NCI-H2227 (cell line): ENCODE measurements around the gene ZNF324.
A peak's percentile ranks its signal among the peaks of the same experiment; 100 is the strongest.
"Not testable (repeated sequence)": the region's sequence is repeated elsewhere in the genome, so short reads cannot be mapped to it uniquely, and the experiment has no call there.

Experiments
- DNase-seq: peaks from one replicate; lab custom pipeline; 2025; ENCODE audit not compliant: unreplicated experiment; lab: John Stamatoyannopoulos, UW

ZNF324 gene

DNA sequence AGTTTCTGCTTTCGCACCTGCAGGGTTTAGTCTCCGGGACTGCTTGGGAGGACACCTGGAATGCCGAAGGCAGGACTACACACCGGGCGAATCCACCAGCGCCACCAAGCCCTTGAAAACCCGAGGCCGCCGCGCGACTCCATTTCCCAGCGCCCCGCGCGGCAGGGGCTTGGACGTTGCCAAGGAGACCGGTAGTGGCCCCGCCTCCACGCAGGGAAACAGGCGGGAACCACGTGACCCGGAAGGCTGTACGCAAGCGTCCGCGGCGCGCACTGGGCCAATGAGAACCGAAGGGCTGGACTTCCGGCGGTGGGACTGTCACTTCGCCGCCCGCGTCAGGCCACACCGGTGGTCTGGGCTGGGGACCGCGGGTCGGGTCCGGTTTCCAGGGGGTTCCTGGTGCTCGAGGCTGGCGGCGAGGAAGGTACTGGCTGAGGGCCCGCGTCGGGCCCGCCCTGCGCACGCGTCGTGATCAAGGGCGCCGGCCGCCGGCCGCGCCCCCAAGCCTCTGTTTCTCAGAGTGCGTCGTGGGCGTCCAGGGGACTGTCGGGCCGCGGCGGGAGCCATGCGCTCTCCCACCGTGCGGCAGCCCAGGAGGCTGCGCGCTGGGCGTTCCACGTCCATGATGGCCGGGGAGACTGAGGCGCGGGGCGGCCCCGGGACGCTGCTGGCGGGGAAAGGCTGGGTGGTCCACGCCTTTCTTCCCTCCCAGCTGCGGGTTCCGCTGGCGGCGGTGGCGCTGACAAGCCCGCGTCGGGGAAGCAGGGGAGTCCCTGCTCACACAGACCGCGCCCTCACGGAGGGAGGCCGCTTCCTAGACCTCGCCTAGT lies at the start of gene ZNF324:
ZNF324 (plus strand) TSS at position 321 of the 830 bp plus-strand sequence. CDS start 2,106 bp downstream, outside the sequence.
- peak; percentile 100 for DNase-seq

DNA sequence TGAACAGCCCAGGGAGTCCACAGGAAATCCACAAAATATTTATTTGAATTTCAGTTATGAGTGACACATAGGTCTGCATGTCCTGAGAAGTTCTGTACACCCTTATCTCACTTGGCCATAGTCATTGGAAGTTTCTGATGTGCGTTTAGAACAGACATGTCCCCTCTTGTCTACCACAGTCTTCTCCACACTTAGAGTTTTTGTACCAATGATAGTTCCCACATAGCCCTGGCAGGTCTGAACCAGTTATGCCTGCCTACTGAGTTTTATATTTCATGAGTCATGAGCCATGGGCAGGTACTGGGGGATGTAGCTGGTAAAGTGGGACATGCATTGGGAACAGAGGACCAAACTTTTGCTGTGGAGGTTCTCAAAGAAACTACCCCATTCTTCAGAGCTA lies 38.3 kb upstream of the ZNF324 start:
- no peak for DNase-seq

- no peak for DNase-seq
Measured at GRCh38 chr19:58429745-58430144, 37.1 kb upstream of the ZNF324 start.

DNA sequence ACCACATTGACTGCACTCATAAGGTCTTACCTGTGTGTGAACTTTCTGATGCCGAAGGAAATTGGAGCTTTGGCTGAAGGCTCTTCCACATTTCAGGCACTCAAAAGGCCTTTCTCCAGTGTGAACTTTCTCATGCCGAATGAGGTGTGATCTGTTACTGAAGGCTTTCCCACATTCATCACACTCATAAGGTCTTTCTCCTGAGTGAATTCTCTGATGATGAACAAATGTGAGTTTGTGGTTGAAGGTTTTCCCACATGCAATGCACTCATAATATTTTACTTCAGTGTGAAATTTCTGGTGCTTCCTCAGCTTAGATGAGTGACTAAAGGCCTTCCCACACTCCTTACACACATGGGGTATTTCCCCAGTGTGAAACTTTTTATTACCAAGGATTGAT lies 32.7 kb upstream of the ZNF324 start:
- DNase-seq, result no peak

GRCh38 chr19:58439576-58440554 lies 27.0 kb upstream of the ZNF324 start, which contains the start of gene ZNF132:
TSS of gene ZNF132 (minus strand) at chr19:58440153. CDS start at chr19:58439821, 332 bp downstream.
- DNase-seq, result peak; percentile 94

- no peak for DNase-seq
Measured at GRCh38 chr19:58440556-58440955, 26.3 kb upstream of the ZNF324 start.

GRCh38 chr19:58442986-58443385 lies 23.9 kb upstream of the ZNF324 start:
- DNase-seq, result not testable (repeated sequence)

DNA sequence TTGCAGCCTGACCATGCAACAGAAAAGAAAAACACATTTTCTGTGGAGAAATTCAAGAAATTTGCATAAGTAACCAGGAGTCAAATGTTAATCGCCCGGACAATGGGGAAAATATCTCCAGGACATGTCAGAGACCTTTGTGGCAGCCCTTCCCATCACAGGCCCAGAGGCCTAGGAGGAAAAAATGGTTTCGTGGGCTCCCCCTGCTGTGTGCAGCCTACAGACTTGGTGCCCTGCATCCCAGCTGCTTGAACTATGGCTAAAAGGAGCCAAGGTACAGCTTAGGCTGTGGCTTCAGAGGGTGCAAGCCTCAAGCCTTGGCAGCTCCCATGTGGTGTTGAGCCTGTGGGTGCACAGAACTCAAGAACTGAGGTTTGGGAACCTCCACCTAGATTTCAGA lies 18.0 kb upstream of the ZNF324 start:
- DNase-seq, result not testable (repeated sequence)

DNA sequence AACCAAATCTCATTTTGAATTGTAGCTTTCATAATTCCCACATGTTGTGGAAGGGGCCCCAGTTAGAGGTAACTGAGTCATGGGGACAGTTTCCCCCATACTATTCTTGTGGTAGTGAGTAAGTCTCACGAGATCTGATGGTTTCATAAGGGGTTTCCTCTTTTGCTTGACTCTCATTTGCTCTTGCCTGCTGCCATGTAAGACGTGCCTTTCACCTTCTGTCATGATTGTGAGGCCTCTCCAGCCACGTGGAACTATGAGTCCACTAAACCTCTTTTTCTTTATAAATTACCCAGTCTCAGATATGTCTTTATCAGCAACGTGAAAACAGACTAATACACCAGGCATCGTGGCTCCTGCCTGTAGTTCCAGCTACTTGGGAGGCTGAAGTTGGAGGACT lies 16.9 kb upstream of the ZNF324 start:
- DNase-seq, result not testable (repeated sequence)

GRCh38 chr19:58450856-58451357 lies 16.0 kb upstream of the ZNF324 start:
- peak; percentile 84 for DNase-seq

GRCh38 chr19:58451358-58452101 lies 15.3 kb upstream of the ZNF324 start, which contains the start of gene ZNF324B:
TSS of gene ZNF324B (plus strand) at chr19:58451622. CDS start at chr19:58453702, 2,080 bp downstream.
- peak; percentile 100 for DNase-seq

GRCh38 chr19:58453743-58454142 lies 13.1 kb upstream of the ZNF324 start:
- DNase-seq, result no peak

DNA sequence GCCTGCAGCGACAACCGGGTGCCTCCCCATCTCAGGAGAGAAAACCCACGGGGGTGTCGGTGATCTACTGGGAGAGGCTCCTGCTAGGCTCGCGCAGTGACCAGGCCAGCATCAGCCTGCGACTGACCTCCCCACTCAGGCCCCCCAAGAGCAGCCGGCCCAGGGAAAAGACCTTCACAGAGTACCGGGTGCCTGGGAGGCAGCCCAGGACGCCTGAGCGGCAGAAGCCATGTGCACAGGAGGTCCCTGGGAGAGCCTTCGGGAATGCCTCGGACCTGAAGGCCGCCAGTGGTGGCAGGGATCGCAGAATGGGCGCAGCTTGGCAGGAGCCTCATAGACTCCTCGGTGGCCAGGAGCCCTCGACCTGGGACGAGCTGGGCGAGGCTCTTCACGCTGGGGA lies 11.6 kb upstream of the ZNF324 start:
- no peak for DNase-seq

DNA sequence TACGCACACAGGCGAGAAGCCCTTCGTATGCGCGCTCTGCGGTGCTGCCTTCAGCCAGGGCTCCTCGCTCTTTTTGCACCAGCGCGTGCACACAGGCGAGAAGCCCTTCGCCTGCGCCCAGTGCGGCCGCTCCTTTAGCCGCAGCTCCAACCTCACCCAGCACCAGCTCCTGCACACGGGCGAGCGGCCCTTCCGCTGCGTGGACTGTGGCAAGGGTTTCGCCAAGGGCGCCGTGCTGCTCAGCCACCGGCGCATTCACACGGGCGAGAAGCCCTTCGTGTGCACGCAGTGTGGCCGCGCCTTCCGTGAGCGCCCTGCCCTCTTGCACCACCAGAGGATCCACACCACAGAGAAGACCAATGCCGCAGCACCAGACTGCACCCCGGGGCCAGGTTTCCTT lies 10.8 kb upstream of the ZNF324 start:
- DNase-seq, result no peak

- no peak for DNase-seq
Measured at GRCh38 chr19:58460039-58460438, 6.8 kb upstream of the ZNF324 start.

DNA sequence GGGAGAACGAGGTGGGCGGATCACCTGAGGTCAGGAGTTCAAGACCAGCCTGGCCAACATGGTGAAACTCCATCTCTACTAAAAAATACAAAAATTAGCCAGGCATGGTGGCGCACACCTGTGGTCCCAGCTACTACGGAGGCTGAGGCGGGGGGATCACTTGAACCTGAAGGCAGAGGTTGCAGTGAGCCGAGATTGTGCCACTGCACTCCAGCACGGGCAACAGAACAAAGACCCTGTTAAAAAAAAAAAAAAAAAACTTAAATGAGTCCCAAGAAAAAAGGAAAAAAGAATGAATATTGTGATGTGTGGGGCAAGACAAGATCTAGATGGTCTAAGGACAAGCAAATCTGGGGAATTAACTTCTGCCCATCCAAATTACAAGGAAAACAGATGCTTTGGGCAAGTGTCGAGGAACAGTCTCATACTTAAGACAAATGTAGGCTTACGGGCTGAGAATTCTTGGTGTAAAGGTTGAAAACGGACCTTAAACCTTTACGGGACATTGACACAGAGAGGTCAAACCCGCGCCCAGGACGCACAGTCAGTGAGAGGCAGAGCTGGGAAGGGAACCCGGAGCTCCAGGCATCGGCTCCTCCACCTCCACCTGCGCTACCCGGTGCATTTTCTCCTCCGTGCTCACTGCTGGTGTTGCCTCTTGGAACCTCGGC lies 656 bp upstream of the ZNF324 start:
- DNase-seq, result no peak

DNA sequence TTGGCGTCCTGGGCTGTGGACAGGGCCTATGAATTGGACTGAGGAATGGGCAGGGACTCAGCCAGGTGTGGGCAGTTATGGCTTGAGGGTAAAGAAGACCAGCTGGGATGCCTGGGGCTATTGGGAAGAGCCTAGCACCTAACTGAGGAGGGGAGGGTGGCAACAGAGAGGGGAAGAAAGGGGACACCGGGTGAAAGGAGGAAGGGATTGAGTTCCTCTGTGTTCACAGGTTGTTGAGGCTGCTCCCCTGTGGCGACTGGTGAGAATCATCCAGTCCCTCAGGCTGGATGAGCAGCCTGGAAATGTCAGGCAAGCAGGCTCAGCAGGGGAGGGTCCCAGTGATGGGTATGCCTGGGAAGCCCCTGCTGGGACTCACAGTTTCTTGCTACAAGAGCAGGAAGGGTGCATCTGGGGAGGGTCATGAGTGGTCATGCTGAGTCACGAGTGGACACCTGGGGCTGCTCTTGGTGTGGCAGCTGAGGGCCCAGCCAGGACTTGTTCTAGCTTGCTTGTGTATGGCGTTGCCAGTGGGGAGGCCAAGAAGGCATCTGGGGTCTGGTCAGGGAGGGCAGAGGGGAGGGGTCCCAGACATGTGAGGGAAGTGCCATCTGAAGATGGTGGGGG lies 1.4 kb downstream of the ZNF324 start:
- peak; percentile 56 for DNase-seq

DNA sequence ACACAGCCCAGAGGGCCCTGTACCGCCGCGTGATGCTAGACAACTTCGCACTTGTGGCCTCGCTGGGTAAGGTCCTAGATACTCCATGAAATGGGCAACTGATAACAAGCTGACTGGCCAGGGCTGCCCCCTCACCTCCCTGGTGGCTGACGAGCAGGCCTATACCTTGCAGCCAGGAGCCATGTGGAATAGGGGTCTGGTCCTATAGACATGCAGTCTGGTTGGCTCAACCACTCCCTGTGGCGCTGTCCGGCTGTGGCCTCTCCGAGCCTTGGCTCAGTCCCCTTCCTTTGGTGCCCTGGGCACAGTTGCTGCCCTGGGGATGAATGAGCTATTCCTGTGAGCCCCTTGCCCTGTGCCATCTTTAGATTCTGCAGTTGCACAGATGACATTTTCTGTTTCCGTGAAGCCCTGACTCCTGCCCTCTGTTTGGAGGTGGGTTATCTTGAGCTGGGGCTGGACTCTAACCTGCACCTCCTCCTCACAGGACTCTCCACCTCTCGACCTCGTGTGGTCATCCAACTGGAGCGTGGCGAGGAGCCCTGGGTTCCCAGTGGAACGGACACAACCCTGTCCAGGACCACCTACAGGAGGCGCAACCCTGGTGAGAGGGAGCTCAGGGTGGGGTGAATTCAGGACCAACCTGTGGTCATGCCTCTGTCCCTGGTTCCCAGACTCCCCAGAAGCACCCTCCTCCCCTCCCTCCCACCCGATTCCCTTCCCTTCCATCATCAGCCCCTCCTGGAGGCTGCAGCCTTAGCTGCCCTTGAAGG lies 2.5 kb downstream of the ZNF324 start:
- no peak for DNase-seq
